OCI-LY3 (cell line): ENCODE results near the gene PGAM5.

Experiments used
- H2AFZ ChIP-seq: fragments of 200-600, 300-600 bp; shearing (Covaris generic); 2 replicates; pipeline ENCODE4 v1.6.0; 2014; ENCODE audit warnings: antibody characterized with exemption, low read depth, low read length
- H3K27ac ChIP-seq: fragments of 200-600, 300-600 bp; sonication (generic); 2 replicates; pipeline ENCODE4 v1.5.1; 2014; ENCODE audit warnings: mild to moderate bottlenecking, low read length, moderate library complexity, mixed read lengths
- H3K27me3 ChIP-seq: fragments of 200-600, 300-600 bp; sonication (generic); 2 replicates; pipeline ENCODE4 v1.6.1; 2014; ENCODE audit warnings: low read depth, low read length, mixed read lengths
- H3K36me3 ChIP-seq: fragments of 200-600, 300-600 bp; sonication (generic); replicated peaks from 2 replicates; pipeline ENCODE3; 2014; ENCODE audit warnings: low read depth, low read length, mixed read lengths
- H3K4me1 ChIP-seq: fragments of 300-600, 200-600 bp; sonication (generic); 2 replicates; pipeline ENCODE4 v1.6.1; 2014; ENCODE audit warnings: low read length, mixed read lengths
- H3K4me2 ChIP-seq: fragments of 200-600, 300-600 bp; sonication (generic); 2 replicates; pipeline ENCODE4 v1.6.1; 2014; ENCODE audit warnings: low read length, mixed read lengths
- H3K4me3 ChIP-seq: fragments of 300-600, 200-600 bp; sonication (generic); 2 replicates; pipeline ENCODE4 v1.5.1; 2014; ENCODE audit warnings: antibody characterized with exemption, mild to moderate bottlenecking, low read length, moderate library complexity
- H3K79me2 ChIP-seq: fragments of 300-600, 200-600 bp; shearing (Covaris generic); 2 replicates; pipeline ENCODE4 v1.6.1; 2014; ENCODE audit warnings: mild to moderate bottlenecking, low read length, mixed read lengths
- H3K9ac ChIP-seq: fragments of 300-600, 200-600 bp; shearing (Covaris generic); 2 replicates; pipeline ENCODE4 v1.6.0; 2014; ENCODE audit warnings: mild to moderate bottlenecking, low read length, moderate library complexity
- H3K9me3 ChIP-seq: fragments of 200-600, 300-600 bp; shearing (Covaris generic); 2 replicates; pipeline ENCODE4 v1.6.1; 2014; ENCODE audit warnings: low read length, mixed read lengths; ENCODE audit not compliant: insufficient read depth
- H4K20me1 ChIP-seq: fragments of 200-600, 300-600 bp; sonication (generic); 2 replicates; pipeline ENCODE4 v1.6.1; 2016; ENCODE audit warnings: low read length, mixed read lengths; ENCODE audit not compliant: insufficient read depth
- EZH2phosphoT487 ChIP-seq: fragments of 200-600 bp; shearing (Covaris generic); IDR thresholded peaks from 2 replicates; pipeline ENCODE4 v1.6.1; 2018; ENCODE audit warnings: antibody characterized with exemption, mixed run types, low read depth
- TF ChIP-seq, protein P1 (sequence below): fragments of 200-600, 300-600 bp; sonication (generic); IDR thresholded peaks from 2 replicates; pipeline ENCODE4 v1.5.1; 2014; ENCODE audit warnings: antibody characterized with exemption, low read length, low read depth

Gene PGAM5

DNA sequence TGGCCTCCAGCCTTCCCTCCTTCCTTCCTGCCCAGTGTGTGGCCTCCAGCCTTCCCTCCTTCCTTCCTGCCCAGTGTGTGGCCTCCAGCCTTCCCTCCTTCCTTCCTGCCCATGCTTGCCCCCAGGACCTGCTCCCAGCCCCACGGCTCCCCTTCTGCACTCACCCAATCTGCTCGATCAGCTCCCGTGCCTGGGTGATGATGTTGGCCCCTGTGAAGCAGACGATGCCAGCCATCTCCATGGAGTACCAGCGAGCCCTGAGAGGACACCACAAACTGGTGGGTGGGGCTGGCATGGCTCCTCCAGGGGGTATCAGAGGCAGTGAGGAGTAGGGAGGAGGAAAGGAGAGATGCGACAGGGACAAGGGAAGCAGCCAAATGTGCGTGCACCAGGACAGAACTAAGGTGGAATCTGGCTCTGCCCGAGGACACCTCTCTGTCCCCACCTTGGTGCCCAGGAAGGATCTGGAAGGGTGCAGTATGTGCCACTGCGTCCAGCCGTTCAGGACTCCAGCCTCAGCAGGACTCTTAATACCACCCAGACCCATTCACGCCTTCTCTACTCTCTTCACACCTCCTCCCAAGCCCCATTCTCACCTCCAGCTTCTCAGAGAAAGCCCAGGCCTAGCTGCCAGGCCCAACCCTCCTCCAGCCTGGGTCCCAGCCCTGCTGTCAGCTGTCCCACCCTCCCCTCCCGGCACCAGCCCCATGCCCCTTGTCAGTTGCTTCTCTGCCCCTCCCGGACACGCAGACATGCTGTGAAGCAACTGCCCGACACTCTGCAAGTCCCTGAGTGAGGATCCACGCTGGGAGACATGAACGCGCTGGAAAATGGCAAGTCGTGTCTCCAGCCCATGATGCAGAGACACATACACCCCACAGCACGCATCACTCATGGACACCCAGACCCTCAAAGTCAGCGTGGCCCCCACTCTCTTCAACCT lies 46.2 kb upstream of the PGAM5 start:
- H3K4me3 ChIP-seq: no peak overlapping the region
- H4K20me1 ChIP-seq: no peaks in the 10 kb centered on the region; the same call in 1 of the 2 replicates
- H3K27me3 ChIP-seq: no peaks in the 10 kb centered on the region
- TF ChIP-seq, protein P1, sequence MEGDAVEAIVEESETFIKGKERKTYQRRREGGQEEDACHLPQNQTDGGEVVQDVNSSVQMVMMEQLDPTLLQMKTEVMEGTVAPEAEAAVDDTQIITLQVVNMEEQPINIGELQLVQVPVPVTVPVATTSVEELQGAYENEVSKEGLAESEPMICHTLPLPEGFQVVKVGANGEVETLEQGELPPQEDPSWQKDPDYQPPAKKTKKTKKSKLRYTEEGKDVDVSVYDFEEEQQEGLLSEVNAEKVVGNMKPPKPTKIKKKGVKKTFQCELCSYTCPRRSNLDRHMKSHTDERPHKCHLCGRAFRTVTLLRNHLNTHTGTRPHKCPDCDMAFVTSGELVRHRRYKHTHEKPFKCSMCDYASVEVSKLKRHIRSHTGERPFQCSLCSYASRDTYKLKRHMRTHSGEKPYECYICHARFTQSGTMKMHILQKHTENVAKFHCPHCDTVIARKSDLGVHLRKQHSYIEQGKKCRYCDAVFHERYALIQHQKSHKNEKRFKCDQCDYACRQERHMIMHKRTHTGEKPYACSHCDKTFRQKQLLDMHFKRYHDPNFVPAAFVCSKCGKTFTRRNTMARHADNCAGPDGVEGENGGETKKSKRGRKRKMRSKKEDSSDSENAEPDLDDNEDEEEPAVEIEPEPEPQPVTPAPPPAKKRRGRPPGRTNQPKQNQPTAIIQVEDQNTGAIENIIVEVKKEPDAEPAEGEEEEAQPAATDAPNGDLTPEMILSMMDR: no peak
- no peak for TF ChIP-seq EZH2phosphoT487
- no peaks in the 10 kb centered on the region for H3K4me1 ChIP-seq
- H3K27ac ChIP-seq: no peak overlapping the region
- no peaks in the 10 kb centered on the region for H3K79me2 ChIP-seq
- H3K9me3 ChIP-seq: no peaks in the 10 kb centered on the region
- no peak overlapping the region for H3K9ac ChIP-seq
- H3K4me2 ChIP-seq: no peak overlapping the region
- H2AFZ ChIP-seq: no peak overlapping the region
- H3K36me3 ChIP-seq: peaks cover 79% of the 10 kb centered on the region

DNA sequence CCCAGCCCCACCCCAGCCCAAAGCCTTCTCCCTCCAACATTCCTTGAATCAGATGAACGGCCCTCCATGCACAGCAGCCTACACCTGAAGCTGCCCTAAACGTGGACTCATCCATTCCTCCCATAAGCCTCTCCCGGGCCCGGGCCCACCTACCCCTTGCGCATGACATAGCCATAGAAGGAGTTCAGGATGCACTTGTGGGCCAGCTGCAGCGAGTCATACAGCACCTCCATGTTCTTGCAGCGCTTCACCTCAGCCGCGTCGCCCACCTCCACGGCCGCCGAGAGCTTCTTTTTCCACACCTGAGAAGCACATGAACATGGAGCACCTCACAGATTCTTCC lies 45.5 kb upstream of the PGAM5 start:
- Histone ChIP-seq H3K9me3 (no peaks in the 10 kb centered on the region), H3K27me3 (no peaks in the 10 kb centered on the region), H4K20me1 (no peaks in the 10 kb centered on the region; the same call in 1 of the 2 replicates), H3K4me3 (no peak overlapping the region), H2AFZ (no peak overlapping the region), H3K9ac (no peak overlapping the region), H3K79me2 (no peaks in the 10 kb centered on the region), H3K4me1 (no peaks in the 10 kb centered on the region), H3K27ac (no peak overlapping the region), H3K4me2 (no peak overlapping the region), H3K36me3 (peaks cover 78% of the 10 kb centered on the region)
- TF ChIP-seq EZH2phosphoT487: no peak
- TF ChIP-seq, protein P1: no peak

DNA sequence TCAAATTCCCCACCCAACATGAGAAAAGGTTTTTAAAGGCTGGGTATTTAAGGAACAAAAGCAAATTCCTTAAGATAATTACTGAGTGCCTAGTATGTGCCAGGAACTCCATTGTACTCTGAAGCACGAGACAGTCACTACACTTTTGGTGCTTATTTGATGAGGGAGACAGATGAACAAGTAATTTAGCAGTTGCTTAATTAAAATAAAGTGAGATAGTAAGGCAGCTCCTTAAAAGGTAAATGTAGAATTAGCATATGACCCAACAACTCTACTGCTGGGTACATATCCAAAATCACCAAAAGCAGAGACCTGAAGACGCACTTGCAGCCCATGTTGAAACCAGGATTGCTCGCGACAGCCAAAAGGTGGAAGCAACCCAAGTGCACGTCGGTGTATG lies 44.8 kb upstream of the PGAM5 start:
- Histone ChIP-seq H2AFZ (no peak overlapping the region), H3K27me3 (no peaks in the 10 kb centered on the region), H3K4me3 (no peak overlapping the region), H3K4me2 (no peak overlapping the region), H4K20me1 (no peaks in the 10 kb centered on the region; the same call in 1 of the 2 replicates), H3K79me2 (no peaks in the 10 kb centered on the region), H3K27ac (no peak overlapping the region), H3K36me3 (peaks cover 73% of the 10 kb centered on the region), H3K9ac (no peak overlapping the region), H3K4me1 (no peaks in the 10 kb centered on the region), H3K9me3 (no peaks in the 10 kb centered on the region)
- TF ChIP-seq, protein P1: no peak
- no peak for TF ChIP-seq EZH2phosphoT487

DNA sequence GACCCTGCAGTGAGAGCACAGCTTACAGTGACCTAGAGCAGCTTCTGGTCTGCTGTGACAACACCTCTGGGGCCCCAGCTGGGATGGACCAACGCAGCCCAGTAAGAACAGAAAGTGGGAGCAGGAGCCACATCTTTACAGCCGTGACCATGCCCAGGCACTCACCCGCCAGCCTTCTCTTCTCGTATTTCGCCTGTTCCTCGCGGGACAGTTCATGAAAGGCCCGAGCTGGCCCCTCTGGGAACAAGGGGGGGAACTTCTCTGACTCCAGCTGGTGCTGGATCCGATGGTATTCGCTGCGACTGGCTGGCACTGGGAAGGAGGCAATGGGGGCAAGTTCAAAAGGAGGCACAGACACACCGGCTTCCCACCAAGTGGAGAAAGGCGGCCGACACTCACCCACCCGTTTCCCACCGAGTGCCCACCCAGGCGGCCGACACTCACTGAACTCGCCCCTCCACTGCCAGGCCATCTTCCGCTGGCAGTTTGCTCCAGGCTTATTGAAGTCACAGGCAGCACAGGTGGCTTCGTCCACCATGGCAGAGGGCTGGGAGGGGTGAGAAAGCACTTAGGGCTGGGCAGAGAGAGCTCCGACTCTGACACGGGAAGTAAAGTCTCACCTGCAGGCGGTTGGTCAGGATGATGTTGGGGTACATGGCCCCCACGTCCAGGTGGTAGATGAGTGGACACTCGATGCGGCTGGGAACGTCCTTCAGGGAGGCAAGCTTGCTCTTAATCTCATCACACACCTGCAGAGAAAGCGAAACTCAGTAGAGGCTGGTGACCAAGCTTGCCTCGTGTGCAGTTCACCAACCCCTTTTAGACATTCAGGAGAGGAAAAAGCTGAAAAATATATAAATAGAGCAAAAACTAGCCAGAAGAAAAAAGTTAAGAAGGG lies 42.2 kb upstream of the PGAM5 start:
- Histone ChIP-seq H3K9ac (no peak overlapping the region), H3K27ac (no peak overlapping the region), H4K20me1 (no peaks in the 10 kb centered on the region; the same call in 1 of the 2 replicates), H2AFZ (no peak overlapping the region), H3K9me3 (no peaks in the 10 kb centered on the region), H3K4me2 (no peak overlapping the region), H3K4me1 (no peaks in the 10 kb centered on the region), H3K79me2 (no peaks in the 10 kb centered on the region), H3K36me3 (peaks cover 66% of the 10 kb centered on the region), H3K4me3 (no peak overlapping the region), H3K27me3 (no peaks in the 10 kb centered on the region)
- TF ChIP-seq EZH2phosphoT487: no peak
- TF ChIP-seq, protein P1: no peak
